GM19463 (cell line): ENCODE measurements around the gene TMEM184A.

ENCODE experiments used
- ATAC-seq: cut with Tn5 transposase; IDR thresholded peaks from one replicate; pipeline ENCODE4 v1.9.1; 2021; ENCODE audit warnings: mild to moderate bottlenecking, moderate library complexity; ENCODE audit not compliant: unreplicated experiment

TMEM184A gene

GRCh38 chr7:1540776-1541271, 15.2 kb downstream of the TMEM184A start:
- ATAC-seq, result no peak

- ATAC-seq, result no peak
Observed at GRCh38 chr7:1539882-1540775, 15.9 kb downstream of the TMEM184A start.

GRCh38 chr7:1539181-1539881, 16.7 kb downstream of the TMEM184A start:
- ATAC-seq, result no peak

GRCh38 chr7:1538544-1539180, 17.3 kb downstream of the TMEM184A start:
- ATAC-seq, result no peak

GRCh38 chr7:1537535-1538412, 18.2 kb downstream of the TMEM184A start:
- ATAC-seq, result no peak

- no peak for ATAC-seq
Observed at GRCh38 chr7:1536743-1537534, 19.1 kb downstream of the TMEM184A start.

- no peak for ATAC-seq
Observed at GRCh38 chr7:1536455-1536742, 19.6 kb downstream of the TMEM184A start.

GRCh38 chr7:1535701-1536454, 20.1 kb downstream of the TMEM184A start:
- ATAC-seq, result no peak

GRCh38 chr7:1535100-1535458, 20.9 kb downstream of the TMEM184A start:
- no peak for ATAC-seq

- ATAC-seq, result no peak
Observed at GRCh38 chr7:1534330-1535099, 21.5 kb downstream of the TMEM184A start.

- ATAC-seq, result no peak
Observed at GRCh38 chr7:1533547-1534329, 22.3 kb downstream of the TMEM184A start.

- ATAC-seq, result no peak
Observed at GRCh38 chr7:1533255-1533546, 22.8 kb downstream of the TMEM184A start.

GRCh38 chr7:1532456-1533254, 23.4 kb downstream of the TMEM184A start:
- no peak for ATAC-seq

- ATAC-seq, result no peak
Observed at GRCh38 chr7:1531979-1532455, 24.0 kb downstream of the TMEM184A start.

- peak; percentile 13 for ATAC-seq
Observed at GRCh38 chr7:1531263-1531978, 24.6 kb downstream of the TMEM184A start.

GRCh38 chr7:1530946-1531262, 25.1 kb downstream of the TMEM184A start:
- peak; percentile 15 for ATAC-seq
